ENCODE data around the gene FDCSP. TPM values are rescaled to one million over a fixed set of nuclear protein-coding genes. Genes with fewer than 3 reads are reported as not detected.

FDCSP gene
- not detected for total RNA-seq

- Histone ChIP-seq H3K4me3 (ENCODE audit: low read length in 3 of 3) (no peak within 1 kb of the TSS), H3K9me3 (ENCODE audit: control insufficient read depth in 3 of 3, low read length in 3 of 3) (no peaks in the 10 kb centered on the region), H3K27ac (ENCODE audit: low read depth, low read length) (no peak within 1 kb of the TSS), H3K27me3 (ENCODE audit: control insufficient read depth in 3 of 3, insufficient read depth in 3 of 3, low read length in 3 of 3) (no peaks in the 10 kb centered on the region), H3K4me1 (ENCODE audit: control insufficient read depth in 3 of 3, insufficient read depth in 3 of 3, low read length in 3 of 3) (no peaks in the 10 kb centered on the region), H3K9ac (ENCODE audit: low read depth in 1 of 3, low read length in 3 of 3) (no peak within 1 kb of the TSS), H3K36me3 (ENCODE audit: control insufficient read depth in 3 of 3, insufficient read depth in 3 of 3, low read length in 3 of 3) (no peaks in the 10 kb centered on the region)
Observed at GRCh38 chr4:70225824-70226223, at the start of gene FDCSP. TSS of gene FDCSP (plus strand) at chr4:70226124. CDS start at chr4:70231195, 5,071 bp downstream.

- Histone ChIP-seq H3K36me3 (ENCODE audit: control insufficient read depth in 3 of 3, insufficient read depth in 3 of 3, low read length in 3 of 3) (no peaks in the 10 kb centered on the region), H3K27ac (ENCODE audit: low read depth, low read length) (no peak overlapping the region), H3K4me1 (ENCODE audit: control insufficient read depth in 3 of 3, insufficient read depth in 3 of 3, low read length in 3 of 3) (no peaks in the 10 kb centered on the region), H3K4me3 (ENCODE audit: low read length in 3 of 3) (no peak overlapping the region), H3K9ac (ENCODE audit: low read depth in 1 of 3, low read length in 3 of 3) (no peak overlapping the region), H3K9me3 (ENCODE audit: control insufficient read depth in 3 of 3, low read length in 3 of 3) (no peaks in the 10 kb centered on the region), H3K27me3 (ENCODE audit: control insufficient read depth in 3 of 3, insufficient read depth in 3 of 3, low read length in 3 of 3) (no peaks in the 10 kb centered on the region)
Observed at GRCh38 chr4:70177090-70177489, 48.8 kb upstream of the FDCSP start.

DNA sequence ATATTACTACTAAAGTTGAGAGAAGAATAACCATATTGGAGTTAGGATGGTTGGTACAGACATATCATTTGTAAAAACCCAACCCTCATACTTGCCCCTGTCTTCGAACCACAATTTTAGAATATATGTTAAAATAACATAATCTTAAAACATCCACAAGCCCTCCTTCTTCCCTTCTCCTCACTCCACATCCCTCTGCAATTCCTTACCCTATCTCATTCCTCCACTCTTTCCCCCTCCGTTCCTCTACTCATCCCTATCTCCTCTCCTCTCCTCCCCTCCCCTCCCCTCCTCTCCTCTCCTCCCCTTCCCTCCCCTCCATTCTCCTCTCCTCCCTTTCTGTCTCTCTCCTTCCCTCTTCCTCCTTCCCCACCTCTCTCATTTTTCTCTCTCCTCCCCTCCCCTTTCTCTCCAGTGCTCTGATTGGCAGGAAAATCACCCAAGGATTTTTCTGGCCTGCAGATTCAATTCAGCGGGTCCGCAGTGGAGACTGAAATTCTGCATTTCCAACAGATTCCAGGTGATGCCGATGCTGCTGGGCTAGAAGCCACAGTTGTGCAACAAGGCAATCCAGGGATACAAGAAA, 47.8 kb upstream of the FDCSP start:
- Histone ChIP-seq H3K4me1 (ENCODE audit: control insufficient read depth in 3 of 3, insufficient read depth in 3 of 3, low read length in 3 of 3) (no peaks in the 10 kb centered on the region), H3K36me3 (ENCODE audit: control insufficient read depth in 3 of 3, insufficient read depth in 3 of 3, low read length in 3 of 3) (no peaks in the 10 kb centered on the region), H3K9ac (ENCODE audit: low read depth in 1 of 3, low read length in 3 of 3) (no peak overlapping the region), H3K27me3 (ENCODE audit: control insufficient read depth in 3 of 3, insufficient read depth in 3 of 3, low read length in 3 of 3) (no peaks in the 10 kb centered on the region), H3K27ac (ENCODE audit: low read depth, low read length) (no peak overlapping the region), H3K9me3 (ENCODE audit: control insufficient read depth in 3 of 3, low read length in 3 of 3) (no peaks in the 10 kb centered on the region), H3K4me3 (ENCODE audit: low read length in 3 of 3) (no peak overlapping the region)

DNA sequence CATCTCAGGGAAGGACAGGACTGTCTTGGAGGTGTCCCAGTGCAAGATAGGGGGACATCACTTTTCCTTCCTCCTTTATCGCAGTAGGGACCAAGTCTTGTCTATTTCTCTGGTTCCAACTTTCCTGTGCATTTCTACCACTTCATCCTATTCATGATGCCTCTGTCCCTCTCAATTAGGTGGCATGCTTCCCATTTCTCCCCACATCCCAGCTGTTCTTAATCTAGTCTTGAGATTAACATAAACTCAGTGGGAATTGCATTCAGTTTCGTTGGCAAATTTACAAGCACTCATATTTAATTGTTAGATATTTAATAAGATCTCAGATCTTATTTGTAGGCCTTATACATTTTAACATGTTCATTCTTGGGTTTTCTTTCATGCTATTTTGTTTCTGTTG, 46.1 kb upstream of the FDCSP start:
- H3K4me1 ChIP-seq (ENCODE audit: control insufficient read depth in 3 of 3, insufficient read depth in 3 of 3, low read length in 3 of 3): no peaks in the 10 kb centered on the region
- H3K9me3 ChIP-seq (ENCODE audit: control insufficient read depth in 3 of 3, low read length in 3 of 3): no peaks in the 10 kb centered on the region
- no peak overlapping the region for H3K27ac ChIP-seq (ENCODE audit: low read depth, low read length)
- H3K36me3 ChIP-seq (ENCODE audit: control insufficient read depth in 3 of 3, insufficient read depth in 3 of 3, low read length in 3 of 3): no peaks in the 10 kb centered on the region
- no peak overlapping the region for H3K9ac ChIP-seq (ENCODE audit: low read depth in 1 of 3, low read length in 3 of 3)
- no peak overlapping the region for H3K4me3 ChIP-seq (ENCODE audit: low read length in 3 of 3)
- H3K27me3 ChIP-seq (ENCODE audit: control insufficient read depth in 3 of 3, insufficient read depth in 3 of 3, low read length in 3 of 3): no peaks in the 10 kb centered on the region

- Histone ChIP-seq H3K4me1 (ENCODE audit: control insufficient read depth in 3 of 3, insufficient read depth in 3 of 3, low read length in 3 of 3) (no peaks in the 10 kb centered on the region), H3K27me3 (ENCODE audit: control insufficient read depth in 3 of 3, insufficient read depth in 3 of 3, low read length in 3 of 3) (no peaks in the 10 kb centered on the region), H3K9me3 (ENCODE audit: control insufficient read depth in 3 of 3, low read length in 3 of 3) (no peaks in the 10 kb centered on the region), H3K36me3 (ENCODE audit: control insufficient read depth in 3 of 3, insufficient read depth in 3 of 3, low read length in 3 of 3) (no peaks in the 10 kb centered on the region), H3K9ac (ENCODE audit: low read depth in 1 of 3, low read length in 3 of 3) (no peak overlapping the region), H3K27ac (ENCODE audit: low read depth, low read length) (no peak overlapping the region), H3K4me3 (ENCODE audit: low read length in 3 of 3) (no peak overlapping the region)
Observed at GRCh38 chr4:70181864-70182263, 44.1 kb upstream of the FDCSP start.

DNA sequence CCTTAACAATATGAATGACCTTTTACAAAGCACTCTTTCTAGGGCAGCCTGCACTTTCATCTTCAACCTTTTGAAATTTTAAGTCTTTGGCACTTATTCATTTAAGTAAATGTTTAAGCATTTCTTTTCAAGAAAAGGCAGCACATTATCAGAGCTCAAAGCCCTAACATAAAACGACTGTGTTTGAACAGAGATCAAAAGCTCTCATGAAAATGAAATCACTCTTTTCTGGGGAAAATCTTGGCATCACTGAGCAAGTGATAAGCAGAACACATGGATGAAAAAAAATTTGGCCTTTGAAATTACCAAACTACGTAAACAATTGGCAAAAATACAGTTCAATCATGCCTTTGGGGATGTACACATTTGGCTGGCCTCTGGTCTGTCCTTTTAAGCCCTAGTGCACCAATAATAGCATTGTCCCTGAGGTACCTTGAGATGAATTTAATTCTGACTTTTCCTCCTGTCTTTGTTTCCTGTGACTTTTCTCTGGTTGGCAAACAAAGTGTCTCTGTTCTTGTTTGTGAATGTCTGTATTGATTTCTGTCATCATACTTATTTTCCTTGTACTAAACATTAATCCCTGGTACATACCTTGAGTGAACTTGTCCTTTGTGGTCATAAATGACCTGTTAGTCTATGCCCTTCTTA, 43.3 kb upstream of the FDCSP start:
- no peaks in the 10 kb centered on the region for H3K27me3 ChIP-seq (ENCODE audit: control insufficient read depth in 3 of 3, insufficient read depth in 3 of 3, low read length in 3 of 3)
- no peak overlapping the region for H3K9ac ChIP-seq (ENCODE audit: low read depth in 1 of 3, low read length in 3 of 3)
- H3K9me3 ChIP-seq (ENCODE audit: control insufficient read depth in 3 of 3, low read length in 3 of 3): no peaks in the 10 kb centered on the region
- no peak overlapping the region for H3K27ac ChIP-seq (ENCODE audit: low read depth, low read length)
- H3K36me3 ChIP-seq (ENCODE audit: control insufficient read depth in 3 of 3, insufficient read depth in 3 of 3, low read length in 3 of 3): no peaks in the 10 kb centered on the region
- H3K4me3 ChIP-seq (ENCODE audit: low read length in 3 of 3): no peak overlapping the region
- no peaks in the 10 kb centered on the region for H3K4me1 ChIP-seq (ENCODE audit: control insufficient read depth in 3 of 3, insufficient read depth in 3 of 3, low read length in 3 of 3)

DNA sequence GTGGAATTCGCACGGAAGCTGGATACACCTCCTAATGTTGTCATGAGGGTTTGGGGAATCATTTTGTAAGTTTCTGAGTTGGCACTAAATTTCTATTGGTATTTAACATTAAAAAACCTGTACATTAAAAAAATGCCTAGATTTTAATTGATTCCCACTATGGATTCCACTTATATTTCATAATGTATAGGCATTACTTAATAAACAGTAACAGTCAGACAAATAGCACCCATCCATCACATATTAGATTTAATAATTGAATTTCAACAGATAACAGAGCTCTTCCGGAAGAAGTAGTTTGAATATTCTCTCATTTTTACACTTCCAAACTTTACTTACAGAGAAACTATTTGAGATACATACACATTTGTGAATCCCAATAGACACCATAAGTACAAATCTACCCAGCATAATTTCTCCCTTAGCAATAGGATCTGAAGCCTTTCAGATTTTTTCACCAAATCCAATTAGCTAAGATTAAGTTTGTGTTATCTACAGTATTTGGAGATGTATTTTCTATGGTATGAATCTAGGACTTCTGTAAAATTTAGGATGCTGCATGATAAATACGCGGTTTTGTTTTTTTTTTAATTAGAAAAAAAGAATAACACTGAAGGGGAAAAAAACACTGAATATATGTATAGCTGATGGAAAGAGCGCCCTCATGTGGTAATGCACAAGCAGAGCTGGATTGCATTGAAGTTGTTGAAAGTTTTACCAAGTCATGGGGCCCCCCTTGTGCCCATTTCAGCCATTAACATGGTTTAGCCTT, 42.6 kb upstream of the FDCSP start:
- H3K27me3 ChIP-seq (ENCODE audit: control insufficient read depth in 3 of 3, insufficient read depth in 3 of 3, low read length in 3 of 3): no peaks in the 10 kb centered on the region
- no peaks in the 10 kb centered on the region for H3K4me1 ChIP-seq (ENCODE audit: control insufficient read depth in 3 of 3, insufficient read depth in 3 of 3, low read length in 3 of 3)
- no peaks in the 10 kb centered on the region for H3K9me3 ChIP-seq (ENCODE audit: control insufficient read depth in 3 of 3, low read length in 3 of 3)
- H3K9ac ChIP-seq (ENCODE audit: low read depth in 1 of 3, low read length in 3 of 3): no peak overlapping the region
- no peaks in the 10 kb centered on the region for H3K36me3 ChIP-seq (ENCODE audit: control insufficient read depth in 3 of 3, insufficient read depth in 3 of 3, low read length in 3 of 3)
- H3K27ac ChIP-seq (ENCODE audit: low read depth, low read length): no peak overlapping the region
- no peak overlapping the region for H3K4me3 ChIP-seq (ENCODE audit: low read length in 3 of 3)

DNA sequence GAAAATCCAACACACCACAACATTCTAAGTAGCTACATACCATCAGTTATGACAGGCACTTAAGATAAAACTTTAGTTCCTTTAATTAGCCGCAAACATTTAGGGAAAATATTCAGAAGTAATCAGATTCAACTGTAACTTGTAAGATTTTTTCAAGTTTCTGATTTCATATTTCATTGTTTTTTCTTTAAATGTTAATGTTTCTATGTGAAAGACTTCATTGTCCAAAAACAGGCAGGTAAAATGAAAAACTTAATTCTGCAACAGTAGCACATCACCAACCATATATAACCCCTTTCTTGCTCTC, 42.0 kb upstream of the FDCSP start:
- H3K27me3 ChIP-seq (ENCODE audit: control insufficient read depth in 3 of 3, insufficient read depth in 3 of 3, low read length in 3 of 3): no peaks in the 10 kb centered on the region
- no peak overlapping the region for H3K9ac ChIP-seq (ENCODE audit: low read depth in 1 of 3, low read length in 3 of 3)
- H3K4me3 ChIP-seq (ENCODE audit: low read length in 3 of 3): no peak overlapping the region
- no peaks in the 10 kb centered on the region for H3K36me3 ChIP-seq (ENCODE audit: control insufficient read depth in 3 of 3, insufficient read depth in 3 of 3, low read length in 3 of 3)
- H3K9me3 ChIP-seq (ENCODE audit: control insufficient read depth in 3 of 3, low read length in 3 of 3): no peaks in the 10 kb centered on the region
- H3K27ac ChIP-seq (ENCODE audit: low read depth, low read length): no peak overlapping the region
- no peaks in the 10 kb centered on the region for H3K4me1 ChIP-seq (ENCODE audit: control insufficient read depth in 3 of 3, insufficient read depth in 3 of 3, low read length in 3 of 3)

GRCh38 chr4:70187216-70187615, 38.7 kb upstream of the FDCSP start:
- Histone ChIP-seq H3K36me3 (ENCODE audit: control insufficient read depth in 3 of 3, insufficient read depth in 3 of 3, low read length in 3 of 3) (no peaks in the 10 kb centered on the region), H3K27ac (ENCODE audit: low read depth, low read length) (no peak overlapping the region), H3K4me1 (ENCODE audit: control insufficient read depth in 3 of 3, insufficient read depth in 3 of 3, low read length in 3 of 3) (no peaks in the 10 kb centered on the region), H3K9me3 (ENCODE audit: control insufficient read depth in 3 of 3, low read length in 3 of 3) (no peaks in the 10 kb centered on the region), H3K27me3 (ENCODE audit: control insufficient read depth in 3 of 3, insufficient read depth in 3 of 3, low read length in 3 of 3) (no peaks in the 10 kb centered on the region), H3K9ac (ENCODE audit: low read depth in 1 of 3, low read length in 3 of 3) (no peak overlapping the region), H3K4me3 (ENCODE audit: low read length in 3 of 3) (no peak overlapping the region)

DNA sequence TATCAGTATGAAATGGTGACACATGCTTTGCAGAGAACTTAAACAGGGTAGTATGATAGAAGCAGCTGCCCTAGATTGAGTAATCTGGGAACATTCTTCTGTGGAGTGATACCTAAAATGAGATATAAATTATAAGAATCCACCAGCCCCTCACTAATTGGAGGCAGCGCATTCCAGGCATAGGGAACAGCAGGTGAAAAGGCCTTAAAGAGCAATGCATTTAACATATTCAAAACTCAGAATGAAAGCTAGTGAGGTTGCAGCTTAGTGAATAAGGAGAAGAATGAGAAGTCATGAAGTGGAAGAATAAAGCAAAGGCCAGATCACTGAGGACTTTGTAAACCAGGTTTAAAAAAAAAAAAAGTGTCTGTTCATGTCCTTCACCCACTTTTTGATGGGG, 35.3 kb upstream of the FDCSP start:
- Histone ChIP-seq H3K36me3 (ENCODE audit: control insufficient read depth in 3 of 3, insufficient read depth in 3 of 3, low read length in 3 of 3) (no peaks in the 10 kb centered on the region), H3K9ac (ENCODE audit: low read depth in 1 of 3, low read length in 3 of 3) (no peak overlapping the region), H3K4me3 (ENCODE audit: low read length in 3 of 3) (no peak overlapping the region), H3K9me3 (ENCODE audit: control insufficient read depth in 3 of 3, low read length in 3 of 3) (no peaks in the 10 kb centered on the region), H3K27ac (ENCODE audit: low read depth, low read length) (no peak overlapping the region), H3K4me1 (ENCODE audit: control insufficient read depth in 3 of 3, insufficient read depth in 3 of 3, low read length in 3 of 3) (no peaks in the 10 kb centered on the region), H3K27me3 (ENCODE audit: control insufficient read depth in 3 of 3, insufficient read depth in 3 of 3, low read length in 3 of 3) (no peaks in the 10 kb centered on the region)
